Chondrocyte (in vitro differentiated cells): ENCODE results near the gene CFD. TPM values are rescaled to one million over a fixed set of nuclear protein-coding genes. Genes with fewer than 3 reads are reported as not detected.

Experiments used
- DNase-seq: peaks from one replicate; pipeline ENCODE4 v3.0.0; 2021; ENCODE audit warnings: mixed read lengths, low spot score
- H3K27ac Mint-ChIP-seq: one replicate; pipeline ENCODE4 v1.8.0; 2021; ENCODE audit warnings: mild to moderate bottlenecking, moderate library complexity, mixed read lengths; ENCODE audit not compliant: unreplicated experiment
- H3K27me3 Mint-ChIP-seq: 2 replicates; pipeline ENCODE4 v1.8.0; 2021; ENCODE audit warnings: low read depth, mixed read lengths
- H3K36me3 Mint-ChIP-seq: 2 replicates; pipeline ENCODE4 v1.8.0; 2021; ENCODE audit warnings: low read depth, mixed read lengths
- H3K4me1 Mint-ChIP-seq: 2 replicates; pipeline ENCODE4 v1.8.0; 2021; ENCODE audit warnings: low read depth, mild to moderate bottlenecking, mixed read lengths
- H3K4me3 Mint-ChIP-seq: one replicate; pipeline ENCODE4 v1.8.0; 2021; ENCODE audit warnings: mild to moderate bottlenecking, moderate library complexity, mixed read lengths; ENCODE audit not compliant: unreplicated experiment
- H3K9me3 Mint-ChIP-seq: 2 replicates; pipeline ENCODE4 v1.8.0; 2021; ENCODE audit warnings: low read depth, mixed read lengths
- total RNA-seq: library from RNA; stranded (reverse); gene quantifications from 3 replicates; pipeline ENCODE4 v1.2.1, GENCODE V29; 2021
- TF ChIP-seq, protein P1 (sequence below): fragments of 200-600 bp; sonication (generic); IDR thresholded peaks from 2 replicates; pipeline ENCODE4 v1.5.0; 2021; ENCODE audit warnings: antibody characterized with exemption, mild to moderate bottlenecking, moderate library complexity

CFD gene
- total RNA-seq, 1 donor from 2014 or later = 1.8 TPM

DNA sequence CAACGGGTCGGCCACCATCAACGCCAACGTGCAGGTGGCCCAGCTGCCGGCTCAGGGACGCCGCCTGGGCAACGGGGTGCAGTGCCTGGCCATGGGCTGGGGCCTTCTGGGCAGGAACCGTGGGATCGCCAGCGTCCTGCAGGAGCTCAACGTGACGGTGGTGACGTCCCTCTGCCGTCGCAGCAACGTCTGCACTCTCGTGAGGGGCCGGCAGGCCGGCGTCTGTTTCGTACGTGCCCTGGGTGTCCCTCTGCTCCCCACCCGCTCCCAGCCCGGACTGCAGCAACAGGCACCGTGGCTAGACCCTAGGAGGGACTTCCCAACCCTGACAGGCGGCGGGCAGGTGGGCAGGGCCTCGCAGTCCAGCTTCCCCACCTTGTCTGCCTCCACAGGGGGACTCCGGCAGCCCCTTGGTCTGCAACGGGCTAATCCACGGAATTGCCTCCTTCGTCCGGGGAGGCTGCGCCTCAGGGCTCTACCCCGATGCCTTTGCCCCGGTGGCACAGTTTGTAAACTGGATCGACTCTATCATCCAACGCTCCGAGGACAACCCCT, 3.8 kb upstream of the CFD start:
- H3K27ac Mint-ChIP-seq = no peak overlapping the region
- no peak overlapping the region for H3K4me3 Mint-ChIP-seq
- peaks cover 7% of the 10 kb centered on the region for H3K4me1 Mint-ChIP-seq
- H3K36me3 Mint-ChIP-seq = no peaks in the 10 kb centered on the region
- peak; percentile 95 for DNase-seq
- H3K27me3 Mint-ChIP-seq = no peaks in the 10 kb centered on the region
- TF ChIP-seq, protein P1, sequence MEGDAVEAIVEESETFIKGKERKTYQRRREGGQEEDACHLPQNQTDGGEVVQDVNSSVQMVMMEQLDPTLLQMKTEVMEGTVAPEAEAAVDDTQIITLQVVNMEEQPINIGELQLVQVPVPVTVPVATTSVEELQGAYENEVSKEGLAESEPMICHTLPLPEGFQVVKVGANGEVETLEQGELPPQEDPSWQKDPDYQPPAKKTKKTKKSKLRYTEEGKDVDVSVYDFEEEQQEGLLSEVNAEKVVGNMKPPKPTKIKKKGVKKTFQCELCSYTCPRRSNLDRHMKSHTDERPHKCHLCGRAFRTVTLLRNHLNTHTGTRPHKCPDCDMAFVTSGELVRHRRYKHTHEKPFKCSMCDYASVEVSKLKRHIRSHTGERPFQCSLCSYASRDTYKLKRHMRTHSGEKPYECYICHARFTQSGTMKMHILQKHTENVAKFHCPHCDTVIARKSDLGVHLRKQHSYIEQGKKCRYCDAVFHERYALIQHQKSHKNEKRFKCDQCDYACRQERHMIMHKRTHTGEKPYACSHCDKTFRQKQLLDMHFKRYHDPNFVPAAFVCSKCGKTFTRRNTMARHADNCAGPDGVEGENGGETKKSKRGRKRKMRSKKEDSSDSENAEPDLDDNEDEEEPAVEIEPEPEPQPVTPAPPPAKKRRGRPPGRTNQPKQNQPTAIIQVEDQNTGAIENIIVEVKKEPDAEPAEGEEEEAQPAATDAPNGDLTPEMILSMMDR = no peak
- H3K9me3 Mint-ChIP-seq = no peaks in the 10 kb centered on the region

DNA sequence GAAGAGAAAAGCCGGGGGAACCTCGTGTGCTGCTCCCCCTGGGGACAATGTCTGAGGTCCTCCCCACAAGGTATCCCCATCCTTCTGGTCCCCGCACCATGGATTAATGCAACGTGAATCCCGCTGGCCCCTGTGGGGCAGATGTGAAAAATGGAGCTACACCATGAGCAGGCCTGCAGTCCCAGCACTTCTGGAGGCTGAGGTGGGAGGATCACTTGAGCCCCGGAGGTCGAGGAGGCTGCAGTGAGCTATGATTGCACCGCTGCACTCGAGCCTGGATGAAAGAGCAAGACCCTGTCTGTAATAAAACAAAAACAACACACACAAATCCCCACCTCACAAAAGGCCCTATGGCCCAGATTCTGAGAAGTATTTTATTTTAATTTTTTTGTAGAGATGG, 1.2 kb upstream of the CFD start:
- Mint-ChIP-seq H3K27me3 (no peaks in the 10 kb centered on the region), H3K36me3 (no peaks in the 10 kb centered on the region), H3K4me1 (peaks cover 8% of the 10 kb centered on the region), H3K9me3 (no peaks in the 10 kb centered on the region), H3K27ac (no peak overlapping the region), H3K4me3 (no peak overlapping the region)
- TF ChIP-seq, protein P1 = no peak
- DNase-seq = no peak

DNA sequence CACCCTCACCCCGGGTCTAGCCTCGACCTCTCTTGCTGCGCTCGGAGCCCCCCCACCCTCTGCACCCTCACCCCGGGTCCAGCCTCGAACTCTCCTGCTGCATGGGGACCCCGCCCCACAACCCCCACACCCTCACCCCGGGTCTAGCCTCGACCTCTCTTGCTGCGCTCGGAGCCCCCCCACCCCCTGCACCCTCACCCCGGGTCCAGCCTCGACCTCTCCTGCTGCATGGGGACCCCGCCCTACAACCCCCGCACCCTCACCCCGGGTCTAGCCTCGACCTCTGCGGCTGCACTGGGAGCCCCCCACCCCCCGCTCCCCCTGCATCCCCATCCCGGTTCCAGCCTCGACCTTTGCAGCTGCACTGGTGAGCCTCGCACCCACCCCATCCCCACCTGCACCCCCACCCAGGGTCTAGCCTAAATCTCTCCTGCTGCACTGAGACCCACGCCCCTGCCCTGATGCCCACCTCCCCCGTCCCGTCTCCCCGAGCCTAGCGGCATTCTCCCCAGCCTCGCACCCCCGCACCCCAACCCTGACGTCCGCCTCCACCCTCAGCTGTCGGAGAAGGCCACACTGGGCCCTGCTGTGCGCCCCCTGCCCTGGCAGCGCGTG, 1.8 kb downstream of the CFD start:
- peaks cover 11% of the 10 kb centered on the region for H3K4me1 Mint-ChIP-seq
- no peaks in the 10 kb centered on the region for H3K27me3 Mint-ChIP-seq
- no peaks in the 10 kb centered on the region for H3K9me3 Mint-ChIP-seq
- peak overlapping the region; percentile 22 for H3K4me3 Mint-ChIP-seq
- peaks cover 2% of the 10 kb centered on the region for H3K36me3 Mint-ChIP-seq
- no peak overlapping the region for H3K27ac Mint-ChIP-seq
- DNase-seq = no peak
- TF ChIP-seq, protein P1 = no peak

DNA sequence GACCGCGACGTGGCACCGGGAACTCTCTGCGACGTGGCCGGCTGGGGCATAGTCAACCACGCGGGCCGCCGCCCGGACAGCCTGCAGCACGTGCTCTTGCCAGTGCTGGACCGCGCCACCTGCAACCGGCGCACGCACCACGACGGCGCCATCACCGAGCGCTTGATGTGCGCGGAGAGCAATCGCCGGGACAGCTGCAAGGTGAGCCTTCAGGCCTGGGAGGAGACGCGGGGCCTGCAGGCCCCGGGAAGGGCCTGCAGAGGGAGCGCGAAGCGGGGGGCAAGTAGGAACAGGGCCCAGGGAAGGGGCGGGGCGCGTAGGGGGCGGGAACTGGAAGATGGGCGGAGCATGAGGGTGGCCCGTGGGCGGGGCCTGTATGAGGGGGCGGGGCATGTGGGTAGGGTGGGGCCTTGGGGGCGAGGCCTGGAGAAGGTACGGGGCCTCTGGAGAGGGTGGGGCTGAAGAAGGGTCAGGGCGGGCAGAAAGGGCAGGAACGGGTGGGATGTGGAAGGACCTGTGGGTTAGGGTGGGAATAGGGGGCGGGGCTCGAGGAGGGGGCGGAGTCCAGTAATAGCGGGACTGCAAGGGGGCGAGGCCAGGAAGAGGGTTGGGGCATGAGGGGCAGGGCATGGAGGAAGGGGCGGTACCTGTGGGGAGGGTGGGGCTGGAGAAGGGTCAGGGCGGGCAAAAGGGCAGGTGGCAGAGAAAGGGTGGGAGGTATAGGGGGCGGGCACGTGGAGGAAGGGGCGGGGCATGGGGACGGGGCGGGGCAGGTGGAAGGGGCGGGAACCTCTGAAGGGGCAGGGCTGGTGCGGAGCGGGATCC, 2.5 kb downstream of the CFD start:
- H3K27ac Mint-ChIP-seq = no peak overlapping the region
- TF ChIP-seq, protein P1 = peak; percentile 18
- H3K36me3 Mint-ChIP-seq = peaks cover 2% of the 10 kb centered on the region
- peak overlapping the region; percentile 22 for H3K4me3 Mint-ChIP-seq
- no peak for DNase-seq
- H3K9me3 Mint-ChIP-seq = no peaks in the 10 kb centered on the region
- no peaks in the 10 kb centered on the region for H3K27me3 Mint-ChIP-seq
- peaks cover 12% of the 10 kb centered on the region for H3K4me1 Mint-ChIP-seq

DNA sequence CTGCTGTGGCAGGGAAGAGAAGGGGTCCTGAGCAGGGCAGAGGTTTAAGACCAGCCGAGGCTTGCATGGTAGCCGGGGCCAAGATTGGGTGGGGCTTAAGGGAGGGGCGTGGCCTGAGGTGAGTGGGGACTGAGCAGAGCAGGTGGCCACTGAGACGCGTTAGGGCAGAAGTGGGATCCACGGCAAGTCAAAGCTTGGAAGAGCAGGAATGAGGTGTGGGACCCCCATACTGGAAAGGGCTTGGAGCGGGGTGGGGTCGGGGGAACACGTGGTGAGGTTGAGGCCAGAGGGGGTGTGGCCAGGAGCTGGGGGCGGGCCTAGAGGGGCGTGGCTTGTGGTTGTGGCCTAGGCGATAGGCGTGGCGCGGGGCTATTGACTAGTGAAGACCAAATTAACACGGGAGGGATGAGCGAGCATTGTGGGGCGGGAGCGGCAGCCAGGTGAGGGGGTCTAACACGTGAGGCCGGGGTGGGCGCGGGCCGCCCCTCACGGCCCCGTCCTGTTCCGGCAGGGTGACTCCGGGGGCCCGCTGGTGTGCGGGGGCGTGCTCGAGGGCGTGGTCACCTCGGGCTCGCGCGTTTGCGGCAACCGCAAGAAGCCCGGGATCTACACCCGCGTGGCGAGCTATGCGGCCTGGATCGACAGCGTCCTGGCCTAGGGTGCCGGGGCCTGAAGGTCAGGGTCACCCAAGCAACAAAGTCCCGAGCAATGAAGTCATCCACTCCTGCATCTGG, 3.3 kb downstream of the CFD start:
- peak; percentile 91 for DNase-seq
- Mint-ChIP-seq H3K36me3 (peaks cover 6% of the 10 kb centered on the region), H3K4me3 (no peak overlapping the region), H3K27ac (no peak overlapping the region), H3K4me1 (peaks cover 20% of the 10 kb centered on the region), H3K9me3 (no peaks in the 10 kb centered on the region), H3K27me3 (no peaks in the 10 kb centered on the region)
- TF ChIP-seq, protein P1 = no peak
